Breast epithelium (tissue), 4 donors: Measurements from ENCODE around the gene POR. TPM values are rescaled to one million over a fixed set of nuclear protein-coding genes. Genes with fewer than 3 reads are reported as not detected.

Source experiments
- DNase-seq, 2 donors: peaks; one replicate each; pipeline ENCODE4 v3.0.0-alpha.2; 2019; ENCODE audit warnings: low spot score in 2 of 2
- H3K27ac ChIP-seq, 2 donors: fragments of 200-600 bp; sonication (generic) in 1 of 2; one replicate each; pipeline ENCODE4 v1.5.1; 2016 to 2019; ENCODE audit warnings: mild to moderate bottlenecking in 1 of 2
- H3K27me3 ChIP-seq, 2 donors: fragments of 200-600 bp; sonication (generic) in 1 of 2; one replicate each; pipeline versions ENCODE4 v1.5.1 to v1.6.0; 2017 to 2019; ENCODE audit warnings: control low read depth in 1 of 2, mild to moderate bottlenecking in 1 of 2
- H3K36me3 ChIP-seq: fragments of 200-600 bp; one replicate; pipeline ENCODE4 v1.5.1; 2019
- H3K4me1 ChIP-seq, 2 donors: fragments of 200-600 bp; sonication (generic); one replicate each; pipeline ENCODE4 v1.5.1; 2016 to 2019; ENCODE audit warnings: control low read depth in 1 of 2
- H3K4me3 ChIP-seq, 3 donors: fragments of 200-600 bp; sonication (generic); 1 replicate in 2 of 3; 2 replicates in 1 of 3; pipeline ENCODE4 v1.5.1; 2016 to 2019; ENCODE audit warnings: mild to moderate bottlenecking in 3 of 3, moderate library complexity in 2 of 3
- H3K9me3 ChIP-seq, 2 donors: fragments of 200-600 bp; sonication (generic) in 1 of 2; one replicate each; pipeline ENCODE4 v1.5.1; 2016 to 2019; ENCODE audit warnings: control low read depth in 1 of 2
- CTCF ChIP-seq, 3 donors: fragments of 450-650 bp; IDR thresholded peaks; one replicate each; pipeline ENCODE4 v1.5.1; 2016 to 2017; ENCODE audit warnings: antibody characterized with exemption in 3 of 3, mild to moderate bottlenecking in 3 of 3, moderate library complexity in 3 of 3
- POLR2A ChIP-seq: fragments of 450-650 bp; IDR thresholded peaks from one replicate; pipeline ENCODE4 v1.6.1; 2016; ENCODE audit warnings: antibody characterized with exemption, mild to moderate bottlenecking, moderate library complexity
- POLR2AphosphoS5 ChIP-seq, 3 donors: sonication (generic); formaldehyde crosslinking; IDR thresholded peaks; one replicate each; pipeline ENCODE4 v1.6.1; 2017; ENCODE audit warnings: antibody characterized with exemption in 3 of 3
- intact Hi-C: fragments of 100-400 bp; cut with DNase I; formaldehyde crosslinking; loops from one replicate; pipeline ENCODE4 v1.15.1; 2023; ENCODE audit warnings: low total_unique reads
- total RNA-seq, 3 donors: library from RNA; depleted of rRNA; stranded (reverse); fragments of >200 nt; gene quantifications; one replicate each; pipeline ENCODE4 v1.1.0, GENCODE V29; 2016

Gene POR
- total RNA-seq, result 100 to 1,000 TPM in 1 of 3 donors, 10 to 100 TPM in 2; 62.1 to 123 (median 87.7) TPM

GRCh38 chr7:75914655-75915415 lies at the start of gene POR:
Gene POR (plus strand): TSS chr7:75915155. CDS start chr7:75954002, 38,847 bp downstream.
- peak; percentile 72 for TF ChIP-seq POLR2A
- TF ChIP-seq POLR2AphosphoS5 (IDR thresholded peaks at IDR 0.05), result peak; percentile 93 to 97 (median 94)
- TF ChIP-seq CTCF (IDR thresholded peaks at IDR 0.05), result peak in 2 of 3 donors; percentile 17 to 24
- intact Hi-C loops, result no loop called here
- no peaks in the 10 kb centered on the region for H3K27me3 ChIP-seq
- peak within 1 kb of the TSS; percentile 98 to 99 (median 98) for H3K4me3 ChIP-seq
- peak within 1 kb of the TSS; percentile 91 for H3K27ac ChIP-seq
- H3K9me3 ChIP-seq, result no peaks in the 10 kb centered on the region
- H3K36me3 ChIP-seq, result no peaks in the 10 kb centered on the region
- peak; percentile 92 to 95 for DNase-seq
- H3K4me1 ChIP-seq, result no peaks in the 10 kb centered on the region

GRCh38 chr7:75866114-75866488 lies 48.9 kb upstream of the POR start:
- no peak overlapping the region for H3K27ac ChIP-seq
- H3K36me3 ChIP-seq, result no peaks in the 10 kb centered on the region
- TF ChIP-seq POLR2A, result no peak
- no peak for TF ChIP-seq POLR2AphosphoS5 (IDR thresholded peaks at IDR 0.05)
- no peak for DNase-seq
- intact Hi-C loops, result no loop called here
- no peaks in the 10 kb centered on the region for H3K9me3 ChIP-seq
- no peaks in the 10 kb centered on the region for H3K4me1 ChIP-seq
- no peaks in the 10 kb centered on the region for H3K27me3 ChIP-seq
- no peak overlapping the region for H3K4me3 ChIP-seq

GRCh38 chr7:75866489-75867389 lies 48.2 kb upstream of the POR start:
- intact Hi-C loops, result no loop called here
- Histone ChIP-seq H3K9me3 (no peaks in the 10 kb centered on the region), H3K4me3 (no peak overlapping the region), H3K27ac (no peak overlapping the region), H3K27me3 (no peaks in the 10 kb centered on the region), H3K36me3 (no peaks in the 10 kb centered on the region), H3K4me1 (no peaks in the 10 kb centered on the region)
- DNase-seq, result peak in 1 of 2 donors; percentile 32
- TF ChIP-seq POLR2AphosphoS5 (IDR thresholded peaks at IDR 0.05) (no peak), CTCF (IDR thresholded peaks at IDR 0.05) (peak; percentile 64 to 90 (median 87))

- Histone ChIP-seq H3K27me3 (no peaks in the 10 kb centered on the region), H3K36me3 (no peaks in the 10 kb centered on the region), H3K4me1 (no peaks in the 10 kb centered on the region), H3K27ac (no peak overlapping the region), H3K4me3 (no peak overlapping the region), H3K9me3 (no peaks in the 10 kb centered on the region)
- DNase-seq, result no peak
- intact Hi-C loops, result no loop called here
- TF ChIP-seq CTCF (IDR thresholded peaks at IDR 0.05), result no peak
Observed at GRCh38 chr7:75867390-75867717, 47.6 kb upstream of the POR start.

- Histone ChIP-seq H3K27me3 (no peaks in the 10 kb centered on the region), H3K4me1 (no peaks in the 10 kb centered on the region), H3K27ac (no peak overlapping the region), H3K9me3 (no peaks in the 10 kb centered on the region), H3K4me3 (no peak overlapping the region), H3K36me3 (no peaks in the 10 kb centered on the region)
- TF ChIP-seq POLR2AphosphoS5 (IDR thresholded peaks at IDR 0.05) (no peak), CTCF (IDR thresholded peaks at IDR 0.05) (no peak), POLR2A (no peak)
- intact Hi-C loops, result no loop called here
- no peak for DNase-seq
Observed at GRCh38 chr7:75868153-75868552, 46.8 kb upstream of the POR start.
